Measurements from ENCODE around the gene PANK4. TPM values are rescaled to one million over a fixed set of nuclear protein-coding genes. Genes with fewer than 3 reads are reported as not detected.
A peak's percentile ranks its signal among the peaks of the same experiment; 100 is the strongest.

Gene PANK4
- total RNA-seq, 1 donor from 2014 or later = 26.3 TPM

DNA sequence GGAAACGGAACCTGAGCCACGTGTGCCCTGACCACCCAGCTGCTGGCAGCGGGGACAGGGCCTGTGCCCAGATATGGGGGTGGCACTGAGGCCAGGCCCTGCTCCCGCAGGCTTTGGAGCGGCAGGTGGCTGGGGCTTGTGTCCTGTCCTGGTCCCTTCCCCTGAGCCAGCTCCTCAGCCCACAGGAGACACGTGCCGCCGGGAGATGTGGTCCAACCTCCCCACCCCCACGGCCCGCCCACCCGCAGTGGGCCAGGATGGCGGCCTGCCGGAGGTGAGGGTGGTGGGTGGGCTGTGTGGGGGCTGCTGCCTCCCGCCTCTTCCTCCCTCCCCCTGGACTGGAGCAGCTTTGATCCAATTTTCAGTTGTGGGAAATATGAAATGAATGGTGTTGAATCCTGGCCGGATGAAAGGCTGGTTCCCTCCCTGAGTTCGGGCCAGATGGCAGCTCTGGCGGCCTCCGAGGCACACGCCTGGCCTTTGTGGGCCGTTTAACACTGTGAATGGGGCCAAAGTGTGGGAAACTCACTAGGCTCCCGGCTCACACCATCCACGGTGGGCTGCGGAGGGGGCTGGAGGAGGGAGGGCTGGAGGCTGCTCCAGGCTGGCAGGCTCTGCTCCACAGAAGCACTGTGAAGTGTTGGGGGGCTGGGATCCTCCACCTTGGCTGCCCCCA, 6.2 kb upstream of the PANK4 start:
- H3K36me3 ChIP-seq (ENCODE audit: insufficient read depth, low read length) = no peaks in the 10 kb centered on the region
- H4K20me1 ChIP-seq (ENCODE audit: insufficient read depth, low read length) = no peaks in the 10 kb centered on the region
- no peaks in the 10 kb centered on the region for H3K79me2 ChIP-seq (ENCODE audit: insufficient read depth, low read length)
- Mint-ChIP-seq H3K27me3 (ENCODE audit: low read depth, unreplicated experiment) (peaks cover 39% of the 10 kb centered on the region), H3K36me3 (ENCODE audit: low read depth, unreplicated experiment) (no peaks in the 10 kb centered on the region), H3K4me1 (ENCODE audit: low read depth, unreplicated experiment) (peaks cover 10% of the 10 kb centered on the region), H3K9me3 (ENCODE audit: unreplicated experiment) (no peaks in the 10 kb centered on the region), H3K4me3 (ENCODE audit: unreplicated experiment) (no peak overlapping the region), H3K27ac (ENCODE audit: unreplicated experiment) (peak overlapping the region; percentile 47)
- peak overlapping the region; percentile 56 for H2AFZ ChIP-seq (ENCODE audit: low read depth, low read length)
- peak overlapping the region; percentile 21 for H3K27ac ChIP-seq (ENCODE audit: low read depth, low read length)
- H3K9me3 ChIP-seq (ENCODE audit: insufficient read depth, low read depth, low read length) = no peaks in the 10 kb centered on the region
- no peak overlapping the region for H3K4me3 ChIP-seq (ENCODE audit: insufficient read depth, low read depth, low read length)
- H3K4me1 ChIP-seq (ENCODE audit: insufficient read depth, low read length) = peaks cover 40% of the 10 kb centered on the region
- peak overlapping the region; percentile 15 for H3K9ac ChIP-seq (ENCODE audit: low read length)
- H3K27me3 ChIP-seq (ENCODE audit: insufficient read depth, low read length) = peaks cover 6% of the 10 kb centered on the region
- DNase-seq (ENCODE audit: low read depth) (no peak), FAIRE-seq (no peak)
- H3K4me2 ChIP-seq (ENCODE audit: low read length) = peak overlapping the region; percentile 71
- TF ChIP-seq EZH2 (IDR thresholded peaks at IDR 0.05; ENCODE audit: insufficient read depth, low read length) = peak; percentile 15
- TF ChIP-seq, protein P1, sequence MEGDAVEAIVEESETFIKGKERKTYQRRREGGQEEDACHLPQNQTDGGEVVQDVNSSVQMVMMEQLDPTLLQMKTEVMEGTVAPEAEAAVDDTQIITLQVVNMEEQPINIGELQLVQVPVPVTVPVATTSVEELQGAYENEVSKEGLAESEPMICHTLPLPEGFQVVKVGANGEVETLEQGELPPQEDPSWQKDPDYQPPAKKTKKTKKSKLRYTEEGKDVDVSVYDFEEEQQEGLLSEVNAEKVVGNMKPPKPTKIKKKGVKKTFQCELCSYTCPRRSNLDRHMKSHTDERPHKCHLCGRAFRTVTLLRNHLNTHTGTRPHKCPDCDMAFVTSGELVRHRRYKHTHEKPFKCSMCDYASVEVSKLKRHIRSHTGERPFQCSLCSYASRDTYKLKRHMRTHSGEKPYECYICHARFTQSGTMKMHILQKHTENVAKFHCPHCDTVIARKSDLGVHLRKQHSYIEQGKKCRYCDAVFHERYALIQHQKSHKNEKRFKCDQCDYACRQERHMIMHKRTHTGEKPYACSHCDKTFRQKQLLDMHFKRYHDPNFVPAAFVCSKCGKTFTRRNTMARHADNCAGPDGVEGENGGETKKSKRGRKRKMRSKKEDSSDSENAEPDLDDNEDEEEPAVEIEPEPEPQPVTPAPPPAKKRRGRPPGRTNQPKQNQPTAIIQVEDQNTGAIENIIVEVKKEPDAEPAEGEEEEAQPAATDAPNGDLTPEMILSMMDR (IDR thresholded peaks at IDR 0.05; ENCODE audit: insufficient read depth, low read depth, low read length) = no peak

DNA sequence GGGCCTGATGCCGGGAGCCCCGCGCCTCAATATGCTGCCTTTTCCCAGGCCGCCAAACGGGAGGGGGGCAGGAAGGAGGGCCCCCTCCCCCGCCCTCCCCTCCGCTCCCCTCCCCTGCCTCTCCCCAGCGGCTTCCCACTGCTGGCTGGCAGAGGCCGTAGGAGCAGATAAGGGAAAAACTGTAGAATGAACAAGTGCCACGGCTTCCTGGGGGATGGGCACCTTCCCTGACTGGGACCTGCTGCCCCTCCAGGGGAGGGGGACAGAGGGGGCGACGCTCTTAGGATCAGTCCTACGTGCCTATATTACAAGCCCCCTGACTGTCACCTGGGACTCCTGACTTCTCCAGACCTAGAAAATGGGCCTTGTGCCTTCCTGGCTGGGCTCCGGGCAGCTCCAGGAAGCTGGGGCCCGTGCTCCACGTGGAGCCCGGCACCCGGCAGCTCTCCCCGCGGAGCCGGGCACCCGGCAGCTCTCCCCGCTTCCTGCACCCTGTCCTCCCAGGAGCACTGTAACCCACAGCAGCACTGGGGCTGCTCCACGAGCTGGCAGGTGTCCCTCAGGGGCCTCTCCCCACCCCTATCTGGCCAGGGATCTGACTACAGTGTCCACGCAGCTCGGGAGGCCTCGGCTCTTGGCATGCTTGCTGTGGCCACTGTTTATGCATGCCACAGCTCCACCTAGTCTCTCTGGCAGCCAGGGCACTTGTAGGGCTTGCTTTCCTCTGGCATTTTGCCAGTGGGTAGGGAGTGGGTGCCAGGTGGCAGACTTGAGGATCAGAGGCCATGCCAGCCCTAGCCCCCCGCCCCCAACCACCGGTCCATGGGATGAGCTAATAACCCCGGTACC, 4.3 kb upstream of the PANK4 start:
- Mint-ChIP-seq H3K36me3 (ENCODE audit: low read depth, unreplicated experiment) (no peaks in the 10 kb centered on the region), H3K27me3 (ENCODE audit: low read depth, unreplicated experiment) (peaks cover 33% of the 10 kb centered on the region), H3K4me1 (ENCODE audit: low read depth, unreplicated experiment) (peaks cover 10% of the 10 kb centered on the region), H3K9me3 (ENCODE audit: unreplicated experiment) (no peaks in the 10 kb centered on the region), H3K4me3 (ENCODE audit: unreplicated experiment) (no peak overlapping the region), H3K27ac (ENCODE audit: unreplicated experiment) (no peak overlapping the region)
- no peak for FAIRE-seq
- no peak overlapping the region for H3K27ac ChIP-seq (ENCODE audit: low read depth, low read length)
- peaks cover 6% of the 10 kb centered on the region for H3K27me3 ChIP-seq (ENCODE audit: insufficient read depth, low read length)
- peak overlapping the region; percentile 18 for H2AFZ ChIP-seq (ENCODE audit: low read depth, low read length)
- no peak for DNase-seq (ENCODE audit: low read depth)
- no peak overlapping the region for H3K9ac ChIP-seq (ENCODE audit: low read length)
- H3K79me2 ChIP-seq (ENCODE audit: insufficient read depth, low read length) = peaks cover 2% of the 10 kb centered on the region
- no peaks in the 10 kb centered on the region for H3K9me3 ChIP-seq (ENCODE audit: insufficient read depth, low read depth, low read length)
- H3K4me2 ChIP-seq (ENCODE audit: low read length) = no peak overlapping the region
- peaks cover 43% of the 10 kb centered on the region for H3K4me1 ChIP-seq (ENCODE audit: insufficient read depth, low read length)
- H4K20me1 ChIP-seq (ENCODE audit: insufficient read depth, low read length) = peaks cover 2% of the 10 kb centered on the region
- H3K4me3 ChIP-seq (ENCODE audit: insufficient read depth, low read depth, low read length) = no peak overlapping the region
- H3K36me3 ChIP-seq (ENCODE audit: insufficient read depth, low read length) = no peaks in the 10 kb centered on the region
- TF ChIP-seq, protein P1 (IDR thresholded peaks at IDR 0.05; ENCODE audit: insufficient read depth, low read depth, low read length) = no peak
- no peak for TF ChIP-seq EZH2 (IDR thresholded peaks at IDR 0.05; ENCODE audit: insufficient read depth, low read length)
